ENCODE data around the gene CTIF.

Gene CTIF

GRCh38 chr18:48762022-48762421 is 223.2 kb downstream of the CTIF start:
- no peak for DNase-seq

DNA sequence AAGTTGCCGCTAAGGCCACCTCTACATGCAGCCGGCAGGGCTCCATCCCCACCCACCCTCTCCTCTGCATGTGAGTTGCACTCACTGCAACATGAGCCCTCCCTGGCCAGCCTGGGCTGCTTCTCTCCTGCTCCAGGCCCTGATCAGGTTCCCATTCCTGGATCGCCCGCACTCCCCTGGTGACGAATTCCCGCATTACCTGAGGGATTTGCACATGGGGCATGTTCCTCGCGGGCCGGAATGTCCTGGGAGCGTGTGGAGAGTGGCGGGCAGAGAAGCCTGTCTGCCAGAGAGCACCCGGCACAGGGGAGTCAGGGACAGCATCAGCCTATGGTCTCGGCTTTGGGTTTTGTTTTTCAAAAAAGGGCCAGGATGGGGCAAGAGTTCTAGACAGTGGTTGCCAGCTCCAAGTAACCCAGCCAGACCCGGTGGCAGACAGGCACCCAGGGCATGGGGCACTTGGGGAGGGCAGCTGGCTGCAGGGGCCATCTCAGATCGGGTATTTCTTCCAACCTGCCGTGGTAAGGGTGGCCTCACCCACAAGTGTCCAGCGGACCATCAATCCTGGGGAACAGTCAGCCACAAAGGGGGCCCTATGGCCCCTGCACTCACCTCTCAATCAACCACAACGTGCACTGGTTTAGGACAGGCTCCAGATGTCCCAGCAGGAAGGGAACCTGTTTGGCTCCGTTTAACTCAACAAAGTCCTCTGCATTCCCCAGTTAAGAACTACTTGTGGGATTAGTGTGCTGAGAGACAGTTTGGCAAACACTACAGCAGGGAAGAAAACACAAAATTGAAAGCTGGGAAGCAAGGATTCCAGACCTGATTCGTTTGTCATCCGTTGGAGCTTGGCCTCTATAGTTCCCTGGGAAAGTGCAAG is 224.2 kb downstream of the CTIF start:
- DNase-seq, result no peak

- no peak for DNase-seq
Observed at GRCh38 chr18:48763719-48764100, 224.9 kb downstream of the CTIF start.

DNA sequence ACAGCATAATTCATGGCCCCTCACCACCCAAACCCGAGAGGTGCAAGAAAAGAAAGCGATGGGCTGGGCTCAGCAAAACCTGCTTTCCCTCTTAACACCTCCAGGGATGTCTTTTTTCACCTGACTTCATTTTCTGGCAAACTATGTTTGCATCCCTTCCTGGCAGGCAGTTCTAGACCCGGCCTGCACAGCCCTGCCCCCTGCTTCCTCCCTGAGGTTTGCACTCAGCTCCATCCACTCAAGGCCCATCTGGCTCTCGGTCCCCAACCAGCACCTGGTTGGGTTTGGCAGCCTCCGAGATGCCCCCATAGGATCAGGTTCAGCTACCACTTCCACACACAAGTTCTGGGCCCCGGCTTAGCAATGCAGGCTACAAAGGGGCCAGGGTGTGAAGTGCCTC is 226.2 kb downstream of the CTIF start:
- no peak for DNase-seq

- no peak for DNase-seq
Observed at GRCh38 chr18:48766026-48766425, 227.2 kb downstream of the CTIF start.

DNA sequence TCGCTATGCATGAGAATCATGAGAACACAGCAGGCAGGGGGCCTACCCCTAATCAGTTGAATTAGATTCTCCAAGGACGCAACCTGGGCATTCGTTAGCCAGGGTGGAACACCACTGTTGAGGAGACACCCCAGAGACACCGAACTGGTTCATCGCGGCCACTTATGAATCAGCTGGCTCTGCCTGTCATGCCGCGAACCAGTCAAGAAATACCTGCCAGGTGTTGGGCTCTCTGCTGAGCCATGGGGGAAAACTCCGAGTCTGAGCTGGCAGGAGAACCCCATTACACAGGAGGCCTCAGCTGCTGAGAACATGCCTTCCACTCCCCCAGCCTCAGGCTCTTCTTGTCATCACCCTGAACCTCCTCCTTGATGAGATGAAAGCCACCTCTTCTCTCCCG is 227.7 kb downstream of the CTIF start:
- no peak for DNase-seq

- DNase-seq, result no peak
Observed at GRCh38 chr18:48767090-48767690, 228.4 kb downstream of the CTIF start.

- DNase-seq, result peak; percentile 11
Observed at GRCh38 chr18:48769006-48769636, 230.3 kb downstream of the CTIF start.

- DNase-seq, result no peak
Observed at GRCh38 chr18:48770243-48770642, 231.4 kb downstream of the CTIF start.

DNA sequence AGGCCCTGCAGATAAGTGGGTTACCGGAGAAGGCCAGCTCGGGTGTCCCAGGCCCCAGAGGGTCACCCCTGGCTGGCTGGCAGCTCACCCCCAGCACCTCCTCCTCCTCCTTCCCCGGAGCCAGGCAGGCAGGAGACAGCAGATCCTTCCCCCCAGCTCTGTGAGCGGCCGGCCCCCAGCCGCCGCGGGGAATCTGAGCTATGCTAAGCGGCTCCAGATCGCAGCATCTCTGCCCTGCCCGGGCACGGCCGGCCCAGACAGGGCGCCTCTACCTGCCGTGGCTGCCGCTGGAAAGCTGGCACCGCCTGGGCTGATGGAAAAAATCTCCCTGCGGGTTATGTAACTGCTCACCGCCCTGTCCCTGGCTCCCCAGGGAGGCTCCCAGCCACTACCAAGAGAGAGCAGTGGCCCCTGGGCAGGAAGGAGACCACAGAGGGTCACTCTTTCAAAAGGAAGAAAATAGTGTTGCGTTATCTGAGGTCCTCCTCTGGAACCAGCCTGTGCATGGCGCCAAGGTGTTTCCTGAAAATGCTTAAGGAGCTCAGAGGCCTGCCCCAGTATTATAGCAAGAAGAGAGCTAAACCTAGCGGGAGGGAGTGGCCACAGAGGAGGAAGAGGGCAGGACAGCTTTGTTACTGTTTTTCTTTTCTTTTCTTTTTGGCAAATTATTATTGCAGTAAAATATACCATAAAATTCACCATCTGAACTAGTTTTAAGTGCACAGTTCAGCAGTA is 233.0 kb downstream of the CTIF start:
- no peak for DNase-seq

DNA sequence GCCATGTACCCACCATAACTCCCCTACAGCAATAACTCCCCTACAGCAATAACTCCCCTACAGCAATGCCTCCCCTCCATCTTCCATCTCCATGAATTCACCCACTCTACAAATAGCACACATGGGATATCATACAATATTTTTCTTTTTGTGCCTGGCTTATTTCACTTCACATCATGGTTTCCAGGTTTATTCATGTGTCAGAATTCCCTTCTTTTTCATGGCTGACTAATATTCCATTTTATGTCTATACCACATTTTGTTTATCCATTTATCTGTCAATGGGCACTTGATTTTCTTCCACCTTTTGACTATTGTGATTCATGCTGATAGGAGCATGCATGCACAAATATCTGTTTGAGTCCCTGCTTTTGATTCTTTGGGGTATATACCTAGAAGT is 233.6 kb downstream of the CTIF start:
- DNase-seq, result no peak

GRCh38 chr18:48773821-48774220 is 235.0 kb downstream of the CTIF start:
- no peak for DNase-seq

GRCh38 chr18:48774941-48775340 is 236.1 kb downstream of the CTIF start:
- DNase-seq, result no peak

DNA sequence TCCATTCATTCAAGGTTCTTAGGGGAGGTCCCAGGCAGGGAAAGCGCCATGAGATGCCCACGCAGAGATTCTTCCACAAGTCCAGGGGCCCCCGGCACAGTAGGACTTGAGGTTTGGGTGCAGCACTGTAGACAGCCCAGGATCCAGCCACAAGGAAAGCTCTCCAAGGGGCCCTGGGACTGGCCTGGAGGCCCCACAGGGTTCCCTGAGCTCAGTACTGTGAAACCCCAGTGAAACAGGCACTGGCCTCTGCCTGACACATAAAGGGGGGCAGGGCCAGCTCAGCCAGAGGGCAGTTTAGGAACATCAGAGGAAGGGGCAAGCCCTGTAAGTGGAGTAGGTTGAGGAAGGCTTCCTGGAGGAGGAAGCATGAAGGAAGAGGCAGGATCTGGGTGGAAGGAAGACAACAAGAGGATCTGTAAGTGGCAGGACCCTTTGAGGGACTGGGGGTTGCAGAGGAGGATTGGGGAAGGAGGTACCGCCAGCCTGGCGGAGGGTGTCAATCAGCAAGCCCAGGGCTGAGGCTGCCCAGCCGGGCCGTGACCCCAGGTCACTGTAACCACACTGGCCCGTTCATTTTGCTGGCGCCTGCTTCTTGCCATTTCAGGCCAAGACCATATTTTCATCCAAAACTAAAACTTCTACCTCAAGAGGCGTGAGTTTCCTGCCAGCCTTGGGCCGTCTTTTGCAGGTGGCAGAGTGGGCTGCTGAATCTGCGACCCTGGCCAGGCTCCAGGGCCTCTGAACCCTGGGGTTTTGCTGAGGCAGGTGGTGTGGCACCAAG is 236.7 kb downstream of the CTIF start:
- DNase-seq, result no peak

GRCh38 chr18:48776156-48776555 is 237.3 kb downstream of the CTIF start:
- DNase-seq, result no peak

DNA sequence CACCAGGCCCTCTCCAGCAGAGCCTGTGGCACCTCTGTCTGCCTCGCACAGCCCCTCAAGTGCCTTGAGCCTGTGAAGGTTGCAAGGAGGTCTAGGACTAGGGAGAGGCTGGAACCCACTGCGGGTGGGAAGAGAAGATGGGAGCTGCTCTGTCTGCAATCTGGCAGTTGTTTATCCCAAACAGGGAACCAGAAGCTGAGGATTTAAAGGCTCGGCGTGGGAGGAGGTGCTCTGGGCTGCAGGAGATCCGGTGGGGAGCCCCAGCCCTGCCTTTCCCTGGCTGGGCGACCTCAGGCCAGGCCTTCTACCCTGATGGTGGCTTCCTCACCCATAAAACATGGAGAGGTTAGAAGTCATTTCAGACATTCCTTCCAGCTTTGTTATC is 237.8 kb downstream of the CTIF start:
- peak; percentile 4 for DNase-seq

- peak; percentile 7 for DNase-seq
Observed at GRCh38 chr18:48777026-48777743, 238.4 kb downstream of the CTIF start.

- no peak for DNase-seq
Observed at GRCh38 chr18:48777744-48778116, 238.9 kb downstream of the CTIF start.

DNA sequence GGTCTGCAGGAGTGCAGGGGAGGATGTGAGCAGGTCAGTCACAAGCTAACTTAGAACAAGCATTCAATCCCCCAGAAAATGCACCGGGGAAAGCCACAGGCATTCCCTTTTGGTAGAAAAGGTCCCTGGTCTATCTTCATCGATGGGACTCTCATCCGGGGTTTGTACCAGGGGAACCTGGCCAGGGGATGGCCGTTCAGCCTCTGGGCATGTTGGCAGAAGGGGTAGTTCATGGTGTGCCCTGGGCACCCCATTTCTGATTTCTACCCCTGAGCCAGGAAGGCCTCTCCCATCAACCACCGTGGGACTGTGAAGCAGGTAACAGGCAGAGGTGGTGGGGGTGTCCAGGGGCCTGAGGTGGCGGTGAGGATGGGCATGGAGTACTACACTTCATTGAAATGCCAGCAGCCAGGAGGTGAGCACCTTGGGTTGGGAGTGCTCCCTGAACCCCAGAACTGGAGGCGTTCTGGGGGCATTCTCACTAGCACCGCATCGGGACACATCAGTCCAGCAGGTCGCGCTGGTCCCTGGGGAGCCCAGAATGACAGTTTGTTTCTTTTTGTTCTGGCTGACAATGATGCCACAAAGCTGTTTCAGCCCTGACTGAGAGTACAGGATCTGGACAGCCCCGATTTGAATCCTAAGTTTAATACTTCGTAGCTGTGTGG is 239.6 kb downstream of the CTIF start:
- DNase-seq, result no peak

- no peak for DNase-seq
Observed at GRCh38 chr18:48779462-48779861, 240.6 kb downstream of the CTIF start.

DNA sequence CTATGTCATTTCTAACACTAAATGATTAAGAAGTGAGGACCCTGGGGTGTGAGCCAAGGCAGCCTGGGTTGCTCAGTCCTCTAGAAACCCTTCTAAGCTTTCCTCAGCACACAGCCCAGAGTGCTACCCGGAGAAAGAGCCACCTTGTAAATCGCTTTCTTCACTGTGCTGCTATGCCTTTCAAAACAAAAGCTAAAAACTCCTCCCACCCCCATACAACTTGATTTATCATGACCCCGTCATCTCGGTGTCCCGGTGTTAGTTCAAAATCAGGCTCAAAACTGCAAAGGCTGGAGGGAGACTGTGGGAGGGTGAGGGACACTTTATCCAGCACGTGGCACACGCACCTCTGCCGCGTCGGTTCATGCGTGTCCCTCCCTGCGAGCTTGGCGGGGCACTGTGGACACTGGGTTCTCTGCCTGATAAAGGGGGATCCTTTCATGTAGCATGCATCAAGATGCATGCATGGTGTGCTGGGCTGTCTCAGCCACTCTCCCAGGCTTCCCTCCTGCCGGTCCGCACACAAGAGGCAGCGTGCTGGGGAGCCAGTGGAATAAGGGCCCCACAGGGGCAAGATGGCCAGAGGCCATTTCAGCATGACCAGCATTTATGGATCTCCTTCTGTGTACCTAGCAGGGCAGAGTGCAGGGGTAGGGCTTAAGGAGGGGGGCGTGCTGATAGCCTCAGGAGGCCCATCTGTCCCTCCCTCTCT is 241.5 kb downstream of the CTIF start:
- no peak for DNase-seq
